GM19328 (cell line): Measurements from ENCODE around the gene MARVELD1.
"Not testable (repeated sequence)": the region's sequence is repeated elsewhere in the genome, so short reads cannot be mapped to it uniquely, and the experiment has no call there.

ENCODE experiments used
- ATAC-seq: cut with Tn5 transposase; IDR thresholded peaks from one replicate; pipeline ENCODE4 v1.9.1; 2021; ENCODE audit warnings: mild to moderate bottlenecking, moderate library complexity; ENCODE audit not compliant: unreplicated experiment

MARVELD1 gene

DNA sequence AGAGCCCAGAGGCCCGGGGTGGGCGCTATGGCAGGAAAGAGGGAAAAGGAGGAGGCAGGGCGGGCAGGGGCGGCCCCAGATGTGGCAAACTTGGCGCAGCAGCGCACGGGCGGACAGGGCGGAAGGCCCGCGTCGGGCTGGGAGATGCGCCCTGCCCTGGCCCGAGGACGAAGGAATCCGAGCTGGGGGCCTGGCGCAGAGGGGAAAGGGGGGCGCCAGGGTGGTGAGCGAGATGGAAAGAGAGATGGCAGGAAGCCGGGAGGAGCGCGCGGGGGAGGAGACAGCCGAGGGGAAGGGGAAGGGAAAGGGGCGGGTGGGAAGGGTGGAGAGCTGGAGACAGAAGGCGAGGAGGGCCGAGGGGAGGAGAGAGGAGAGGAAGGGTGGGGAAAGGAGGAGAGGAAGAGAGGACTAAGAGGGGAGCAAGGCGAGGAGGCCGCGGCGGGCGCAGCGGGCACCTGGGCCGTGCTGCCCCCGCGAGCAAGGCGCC, at the start of gene MARVELD1:
MARVELD1 (plus strand) TSS at position 392 of the 487 bp plus-strand sequence. CDS start 147 bp downstream, outside the sequence.
- peak; percentile 28 for ATAC-seq

DNA sequence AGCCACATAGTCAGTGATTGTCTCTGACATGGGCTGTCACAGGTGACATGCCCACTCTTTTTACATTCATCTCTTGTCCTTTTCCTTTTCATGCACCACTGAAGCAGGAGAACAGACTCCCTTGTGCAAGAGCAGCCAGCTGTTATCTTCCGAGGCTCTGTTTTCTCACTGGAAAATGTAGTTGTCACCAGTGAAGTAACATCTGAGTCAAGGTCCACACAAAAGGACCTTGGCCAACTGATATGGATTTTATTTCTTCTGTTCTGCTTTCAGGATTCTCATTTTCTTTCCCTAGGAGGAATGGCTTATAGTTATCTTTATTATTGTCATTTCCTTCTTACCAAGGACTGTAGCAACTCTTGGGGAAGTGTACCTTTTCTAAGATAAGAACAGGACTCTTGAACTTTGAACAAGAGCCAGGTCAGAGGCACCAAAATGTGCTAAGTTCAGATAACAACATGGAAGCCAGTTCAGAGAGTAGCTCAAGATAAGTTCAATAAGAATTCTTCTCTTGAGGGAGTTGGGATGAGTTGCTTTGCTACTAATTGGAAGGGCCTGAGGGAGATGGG, 49.2 kb upstream of the MARVELD1 start:
- no peak for ATAC-seq

DNA sequence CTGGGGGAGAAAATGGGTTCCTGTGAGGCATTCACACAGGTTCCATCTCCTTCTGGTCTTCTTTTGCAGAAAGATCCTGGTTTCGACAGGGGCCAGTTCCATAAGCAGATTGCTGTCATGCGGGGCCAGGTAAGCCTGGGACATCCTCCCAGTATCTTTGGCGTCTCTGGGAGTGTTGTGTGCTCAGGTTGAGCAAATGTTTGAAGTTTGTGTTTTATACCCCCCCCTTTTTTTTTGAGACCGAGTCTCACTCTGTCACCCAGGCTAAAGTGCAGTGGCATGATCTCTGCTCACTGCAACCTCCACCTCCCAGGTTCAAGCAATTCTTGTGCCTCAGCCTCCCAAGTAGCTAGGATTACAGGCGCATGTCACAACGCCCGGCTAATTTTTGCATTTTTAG, 46.5 kb upstream of the MARVELD1 start:
- ATAC-seq = no peak

DNA sequence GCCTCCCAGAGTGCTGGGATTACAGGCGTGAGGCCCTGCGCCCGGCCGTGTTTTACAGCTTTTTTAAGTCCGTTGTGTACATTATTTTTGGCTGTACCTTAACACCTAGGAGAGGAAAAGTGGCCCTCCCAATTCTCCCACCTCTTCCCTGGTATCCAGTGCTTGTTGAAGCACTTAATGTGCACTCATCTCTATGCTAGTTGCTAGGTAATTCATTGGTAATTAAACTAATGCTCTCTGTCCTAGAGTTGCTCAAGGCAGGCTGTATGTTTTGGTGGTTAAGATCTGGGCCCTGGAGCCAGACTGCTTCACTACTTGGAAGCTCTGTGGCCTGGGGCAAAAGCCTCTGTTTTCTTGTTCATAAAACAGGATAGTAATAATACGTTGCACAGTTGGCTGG, 46.1 kb upstream of the MARVELD1 start:
- ATAC-seq = no peak

DNA sequence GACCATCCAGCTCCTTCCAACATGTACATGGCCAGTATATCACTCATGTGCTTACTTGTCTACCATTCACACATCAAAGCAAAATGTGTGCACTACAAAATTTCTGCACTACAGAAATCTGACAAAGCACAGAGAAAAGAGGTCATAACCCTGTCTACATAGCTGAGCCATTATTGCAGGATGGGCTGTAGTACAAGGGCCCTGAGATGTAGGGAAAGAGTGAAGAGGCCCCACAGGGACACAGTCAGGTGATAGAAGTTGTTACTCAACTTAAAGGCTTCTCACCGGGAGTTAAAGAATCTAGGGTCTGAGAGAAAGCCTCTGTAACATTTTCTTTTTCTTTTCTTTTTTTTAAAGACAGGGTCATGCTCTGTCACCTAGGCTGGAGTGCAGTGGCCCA, 44.0 kb upstream of the MARVELD1 start:
- no peak for ATAC-seq

DNA sequence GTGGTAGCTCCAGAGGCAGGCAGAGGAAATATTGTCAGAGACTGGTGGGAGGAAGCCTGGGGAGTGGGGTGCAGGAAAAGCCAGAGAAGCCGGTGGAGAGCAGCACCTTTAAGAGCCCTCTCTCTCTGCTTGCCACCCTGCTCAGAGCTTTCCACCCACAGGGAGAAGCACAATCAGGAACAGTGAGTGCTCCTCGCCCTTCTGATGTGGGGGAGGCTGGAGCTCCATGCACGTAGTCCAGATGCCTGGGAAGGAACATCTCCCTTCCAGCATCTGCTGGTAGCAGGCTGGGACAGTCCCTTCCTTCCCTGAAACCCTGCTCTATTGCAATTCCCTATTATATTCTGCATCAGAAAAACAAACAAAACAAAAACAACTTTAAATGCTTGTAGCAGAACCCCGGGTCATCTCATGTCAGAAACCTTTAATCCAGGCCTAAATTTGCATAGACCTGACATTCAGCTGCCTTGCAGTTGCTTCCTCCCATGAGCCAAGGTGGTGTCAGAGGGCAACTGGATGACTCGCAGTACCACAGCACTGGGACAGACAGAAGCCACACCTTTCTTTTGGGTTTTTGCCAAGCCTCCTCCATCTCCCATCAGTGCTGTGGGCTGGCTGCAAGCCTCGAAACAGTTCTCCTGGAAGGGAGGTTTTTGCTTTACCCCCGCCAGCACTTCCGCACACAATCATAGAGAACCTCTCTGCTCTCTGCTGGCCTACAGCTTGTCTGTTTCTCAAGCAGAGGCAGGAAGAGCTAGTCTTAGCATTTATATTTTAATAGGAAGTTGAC, 39.6 kb upstream of the MARVELD1 start:
- ATAC-seq = no peak

DNA sequence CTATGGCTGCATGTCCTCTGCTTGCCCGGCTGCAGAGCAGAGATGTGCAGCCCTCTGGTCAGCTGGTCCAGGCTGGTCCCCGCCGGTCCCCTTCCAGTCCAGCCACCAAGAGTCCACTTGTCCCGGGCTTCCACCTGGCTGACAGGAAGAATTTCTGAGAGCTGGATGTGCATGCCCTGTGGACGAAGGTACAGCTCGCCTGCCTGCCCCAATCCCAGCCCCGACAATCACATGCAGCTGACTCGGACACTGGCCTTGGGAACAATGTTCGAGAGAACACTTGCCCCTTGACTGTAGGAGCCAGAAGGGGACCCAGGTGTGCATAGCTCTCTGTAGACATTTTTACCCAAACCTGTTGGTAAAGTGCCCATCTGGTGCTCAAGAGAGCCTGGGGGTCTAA, 38.3 kb upstream of the MARVELD1 start:
- ATAC-seq = no peak

DNA sequence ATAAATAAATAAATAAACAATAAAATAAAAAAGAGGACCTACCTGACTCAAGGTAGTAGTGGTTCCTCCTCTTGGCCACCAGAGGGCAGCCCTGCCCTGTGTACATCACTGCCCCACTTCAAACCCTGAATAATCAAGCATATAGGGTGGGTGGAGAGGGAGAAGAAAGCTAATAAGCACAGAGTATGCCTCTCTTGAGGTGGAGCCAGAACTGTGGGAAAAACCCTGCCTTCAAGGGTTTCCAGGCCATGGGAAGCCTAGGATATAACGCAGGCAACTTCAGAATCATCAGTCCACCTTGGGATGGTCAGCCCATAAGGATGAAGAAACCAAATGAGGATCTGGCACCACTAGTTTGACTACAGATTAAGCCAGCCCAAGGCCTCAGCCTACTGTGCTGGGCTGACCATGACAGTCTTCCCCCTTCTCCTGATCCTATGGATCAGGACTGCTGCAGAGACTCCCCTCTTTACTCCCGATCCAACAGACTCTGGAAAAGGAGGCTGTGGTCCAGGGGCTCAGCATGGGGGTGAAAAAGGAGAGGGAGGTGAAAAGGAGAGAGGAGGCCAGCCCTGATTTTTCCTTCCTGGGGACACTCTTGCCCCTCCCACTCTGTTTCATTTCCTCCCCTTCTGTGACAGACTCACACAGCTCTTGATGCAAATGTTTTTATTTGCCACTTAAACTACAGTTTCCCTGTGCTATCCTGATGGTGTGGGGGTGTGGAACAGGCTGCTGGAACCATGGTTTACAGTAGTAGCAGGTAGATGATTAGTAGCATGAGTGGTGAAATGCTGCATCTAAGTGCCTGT, 36.6 kb upstream of the MARVELD1 start:
- ATAC-seq = no peak

DNA sequence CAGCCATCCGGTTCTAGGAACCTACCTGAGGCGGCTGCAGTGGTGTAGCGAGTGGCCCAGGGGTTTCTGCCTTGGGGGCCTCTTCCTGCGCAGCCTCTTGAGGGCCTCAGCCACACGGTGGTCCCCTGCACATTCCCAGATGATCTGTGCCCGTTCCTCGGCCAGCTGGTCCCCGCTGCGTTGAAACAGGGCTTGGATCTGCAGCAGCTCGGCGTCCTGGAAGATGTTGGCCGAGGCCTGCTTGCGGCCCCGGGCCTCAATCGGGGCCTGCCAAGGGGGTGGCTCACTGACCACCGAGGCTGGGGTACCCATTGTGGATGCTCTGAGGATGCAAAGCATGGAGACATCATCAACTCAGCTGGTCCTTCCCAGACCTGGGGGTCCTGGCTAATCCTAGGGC, 33.9 kb upstream of the MARVELD1 start:
- no peak for ATAC-seq

DNA sequence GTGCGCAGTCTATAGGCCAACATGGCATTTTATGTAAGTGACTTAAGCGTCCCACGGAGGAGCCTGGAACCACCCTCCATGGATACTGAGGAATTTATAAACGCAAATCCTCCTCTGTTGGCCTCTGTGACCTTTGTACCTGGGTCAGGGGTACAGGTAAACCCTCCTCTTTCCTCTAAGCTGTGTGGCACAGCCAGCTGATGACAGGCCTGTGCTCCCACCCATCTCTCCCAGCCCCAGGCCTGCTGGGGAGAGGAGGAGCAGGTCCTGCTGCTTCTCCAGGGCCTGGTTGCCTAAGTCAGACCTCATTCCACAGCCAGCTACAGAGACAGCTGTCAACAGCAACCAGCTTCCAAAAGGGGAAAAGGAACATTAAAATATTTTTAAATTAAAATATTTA, 31.5 kb upstream of the MARVELD1 start:
- ATAC-seq = no peak

DNA sequence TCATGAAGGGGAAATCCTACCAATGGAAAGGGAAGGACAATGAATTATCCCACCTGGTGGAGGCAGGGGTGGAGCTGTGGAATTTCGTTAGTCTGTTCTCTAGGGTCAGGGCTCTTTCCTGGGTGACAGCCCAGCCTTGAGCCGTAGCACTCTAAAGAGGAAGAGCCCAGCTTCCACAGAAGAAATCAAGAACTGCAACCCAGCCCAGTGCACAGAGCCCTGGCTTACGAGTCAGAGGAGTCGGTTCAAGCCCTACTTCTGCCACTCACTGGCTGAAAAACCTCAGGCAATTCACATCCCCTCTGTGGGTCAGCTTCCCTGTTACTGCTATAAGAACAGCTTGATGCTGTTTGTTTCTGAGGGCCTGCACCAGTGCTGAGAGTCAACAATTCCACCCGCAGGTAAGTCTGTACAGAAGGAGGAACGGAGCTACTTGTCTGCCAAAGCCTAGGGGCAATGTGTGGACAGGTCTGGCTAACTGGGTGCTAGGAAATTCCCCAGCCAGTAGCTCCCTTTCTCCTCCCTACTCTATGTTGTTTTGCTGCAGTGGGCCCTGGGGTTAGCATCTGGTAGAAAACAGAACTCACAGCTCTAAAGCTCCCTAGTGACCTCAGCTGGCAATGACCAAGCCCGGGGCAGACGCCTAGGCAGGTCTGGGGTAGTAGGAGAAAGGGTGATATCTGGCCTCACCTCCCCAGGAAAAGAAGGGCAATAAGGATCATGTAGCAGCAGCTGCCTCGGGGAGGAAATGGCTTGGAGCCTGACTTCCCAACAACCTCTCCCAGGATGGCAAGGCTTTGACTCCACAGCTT, 29.8 kb upstream of the MARVELD1 start:
- ATAC-seq = no peak

DNA sequence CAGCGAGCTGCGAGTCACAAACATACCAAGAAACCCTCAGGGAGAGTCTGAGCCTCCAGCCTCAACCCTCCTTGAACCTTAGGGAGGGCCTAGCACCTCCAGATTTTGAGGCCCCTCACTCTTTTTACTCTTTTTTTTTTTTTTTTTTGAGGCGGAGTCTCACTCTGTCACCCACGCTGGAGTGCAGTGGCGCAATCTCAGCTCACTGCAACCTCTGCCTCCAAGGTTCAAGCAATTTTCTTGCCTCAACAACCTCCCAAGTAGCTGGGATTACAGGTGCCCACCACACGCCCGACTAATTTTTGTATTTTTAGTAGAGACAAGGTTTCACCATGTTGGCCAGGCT, 29.2 kb upstream of the MARVELD1 start:
- ATAC-seq = not testable (repeated sequence)

DNA sequence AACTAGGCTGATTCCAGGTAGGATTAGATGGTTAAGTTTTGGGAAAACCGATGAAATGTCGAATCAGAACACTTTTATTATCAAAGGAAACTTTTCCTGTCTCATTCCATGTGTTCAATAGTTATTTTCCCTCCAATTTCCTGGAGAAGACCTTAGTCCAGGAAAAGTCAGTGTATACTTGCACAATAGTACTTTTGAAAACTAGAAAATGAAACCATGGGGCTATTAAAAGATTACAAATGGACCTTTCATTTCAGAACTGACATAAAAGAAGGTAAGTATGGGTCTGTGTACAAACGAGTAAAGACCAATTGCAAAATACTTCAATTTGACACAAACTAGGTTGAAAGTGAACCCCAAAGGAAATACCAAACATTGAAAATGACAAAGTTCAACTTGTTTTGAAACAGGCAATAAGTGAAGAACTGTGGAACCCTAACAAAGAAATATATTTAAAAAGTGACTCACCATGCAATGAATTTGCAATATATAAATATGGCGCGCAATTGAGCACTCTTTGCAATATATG, 28.6 kb upstream of the MARVELD1 start:
- no peak for ATAC-seq

DNA sequence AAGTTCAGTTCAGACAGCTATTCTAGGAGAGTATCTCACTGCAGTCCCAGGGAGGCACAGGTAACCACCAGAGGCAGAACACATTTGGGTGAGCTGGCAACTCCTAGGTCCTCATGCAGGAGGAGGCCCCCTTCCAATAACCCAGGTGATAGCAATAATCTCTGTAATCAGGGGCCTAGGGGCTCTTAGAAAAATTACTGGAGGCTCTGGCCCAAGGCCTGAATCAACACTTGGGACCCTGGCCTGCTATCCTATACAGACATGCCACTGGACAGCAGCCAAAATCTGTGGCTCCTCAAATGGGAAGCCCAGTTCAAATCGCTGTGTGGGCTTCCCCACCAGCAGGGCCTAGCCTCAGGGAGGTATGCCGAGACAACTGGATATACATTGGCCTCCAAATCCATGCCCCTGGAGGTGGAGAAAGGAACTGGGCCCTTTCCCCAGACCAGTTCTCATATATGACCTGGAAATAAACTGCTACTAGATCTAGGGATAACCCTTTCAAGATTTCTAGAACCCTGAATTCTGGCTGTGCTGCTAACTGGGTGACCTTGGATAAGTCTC, 28.1 kb upstream of the MARVELD1 start:
- ATAC-seq = no peak

DNA sequence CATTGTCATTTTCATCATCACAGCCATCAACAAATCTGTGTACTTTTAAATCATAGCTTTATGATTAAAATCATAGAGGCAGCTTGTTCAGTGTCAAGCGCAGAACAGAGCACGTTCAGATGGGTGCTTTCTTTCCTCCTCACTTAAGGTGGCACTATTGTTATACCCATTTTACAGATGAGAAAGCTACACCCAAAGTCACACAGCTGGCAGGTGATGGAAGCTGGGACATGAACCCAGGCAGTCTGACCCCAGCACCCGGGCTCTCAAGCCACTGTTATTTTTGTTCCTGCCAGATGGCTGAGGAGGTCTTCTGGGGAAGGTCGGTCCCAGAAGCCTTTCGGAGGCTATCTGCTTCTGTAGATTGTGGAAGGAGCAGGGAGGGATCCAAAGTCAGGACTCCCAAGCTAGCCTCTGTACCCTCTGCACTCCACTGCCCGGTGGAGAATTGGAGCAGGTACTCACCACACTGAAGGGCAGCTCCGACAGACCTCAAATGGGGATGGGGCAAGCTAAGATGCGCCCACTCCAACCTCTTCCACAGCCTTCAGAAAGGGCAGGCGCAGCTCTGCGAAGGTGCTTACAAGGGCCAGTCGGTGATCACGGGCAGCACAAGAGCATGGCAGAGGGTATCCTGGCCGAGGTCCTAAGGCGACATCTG, 27.1 kb upstream of the MARVELD1 start:
- no peak for ATAC-seq

DNA sequence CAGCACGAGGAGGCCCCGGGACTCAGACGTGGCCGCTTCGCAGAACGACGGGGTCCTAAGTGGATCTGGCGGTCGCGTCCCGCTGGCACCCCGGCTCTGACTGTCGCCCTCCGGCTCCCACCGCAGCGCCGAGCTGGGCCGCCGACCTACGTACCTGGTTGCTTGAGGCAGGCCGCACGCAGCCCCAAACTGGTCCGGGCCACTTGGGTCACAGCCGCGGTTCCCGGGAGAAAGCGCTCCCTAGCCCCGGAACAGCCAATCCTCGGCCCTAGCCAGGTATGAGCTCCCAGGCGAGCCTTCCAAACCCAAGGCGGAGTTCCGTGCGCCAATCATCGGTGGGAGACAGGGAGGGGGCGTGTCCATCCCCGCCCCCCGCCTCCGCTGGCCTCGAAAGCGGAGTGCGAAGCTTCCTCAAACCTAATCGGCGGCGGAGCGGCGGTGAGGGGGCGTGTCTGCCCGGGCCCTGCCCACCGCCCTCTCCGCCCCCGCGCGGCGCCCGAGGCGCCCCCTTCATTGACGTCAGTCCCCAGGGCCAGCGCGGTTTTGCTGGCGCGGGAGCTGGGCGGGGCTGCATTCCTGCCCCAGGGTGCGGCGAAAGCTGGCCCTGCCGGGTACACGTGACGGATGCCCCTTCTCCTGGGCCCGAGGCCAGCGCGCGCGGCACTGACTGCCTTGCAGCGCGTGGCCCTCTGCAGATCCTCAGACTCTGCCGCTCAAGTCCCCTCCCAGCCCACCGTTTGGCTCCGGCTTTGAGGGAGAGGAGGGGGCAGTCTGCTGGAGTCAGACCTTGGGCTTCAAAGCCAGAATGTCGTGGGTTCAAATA, 26.4 kb upstream of the MARVELD1 start, which contains the start of gene AVPI1:
AVPI1 (minus strand) TSS at position 280 of the 823 bp plus-strand sequence. CDS start 7,336 bp downstream, outside the sequence.
- peak; percentile 89 for ATAC-seq

DNA sequence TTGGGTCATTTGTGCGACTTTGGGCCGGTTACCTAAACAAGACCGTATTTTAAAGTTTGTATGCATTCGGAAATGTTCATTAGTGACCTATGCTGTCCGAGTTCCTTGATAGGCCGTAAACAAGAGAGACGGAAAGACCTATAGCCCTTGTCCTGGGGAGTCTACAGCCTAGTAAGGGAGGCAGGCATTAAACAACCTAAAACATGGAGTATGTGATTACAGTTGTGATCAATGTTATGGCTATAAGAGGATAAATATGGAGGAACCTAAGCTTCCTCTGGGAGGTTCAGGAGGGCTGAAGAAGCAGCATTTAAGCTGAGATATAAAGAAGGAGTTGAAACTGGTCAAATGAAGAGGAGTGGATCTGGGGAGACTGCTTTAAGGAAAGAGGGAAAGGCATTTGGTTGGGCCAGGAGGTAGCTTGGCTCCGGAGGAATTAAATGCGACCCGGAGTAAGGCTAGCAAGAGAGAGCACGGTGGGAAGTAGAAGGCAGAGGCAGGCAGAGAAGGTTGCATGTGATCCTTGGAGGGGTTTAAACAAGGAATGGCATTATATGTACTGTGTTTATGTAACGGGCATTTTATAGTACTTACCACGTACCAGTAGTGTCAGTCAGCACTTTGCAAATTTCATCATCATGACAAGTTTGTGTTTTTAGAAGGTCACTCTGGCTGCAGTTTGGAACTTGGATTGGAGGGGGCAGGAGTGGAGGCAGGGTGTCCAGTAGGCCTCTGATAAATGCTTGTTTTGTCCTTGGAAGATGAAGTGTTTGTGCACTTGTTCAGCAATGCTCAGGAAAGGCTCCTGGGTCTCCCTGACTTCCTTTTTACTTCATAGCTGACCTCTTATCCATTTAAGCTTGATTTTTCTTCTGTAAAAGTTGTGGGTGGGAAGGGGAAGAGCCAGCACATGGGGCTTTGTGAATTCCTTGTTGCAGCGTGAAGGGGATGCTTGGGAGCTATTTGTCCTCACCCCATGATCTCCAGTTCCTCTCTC, 25.4 kb upstream of the MARVELD1 start:
- no peak for ATAC-seq
